Neuronal stem cell (in vitro differentiated cells): ENCODE data around the gene RBMS3.

Experiments used
- DNase-seq: peaks from one replicate; pipeline ENCODE4 v3.0.0-alpha.2; 2013; ENCODE audit warnings: low spot score
- H2AFZ ChIP-seq: one replicate; pipeline ENCODE4 v1.6.1; 2013; ENCODE audit warnings: mild to moderate bottlenecking, low read length, inconsistent platforms
- H2AK5ac ChIP-seq: 2 replicates; pipeline ENCODE4 v1.6.1; 2013; ENCODE audit warnings: low read depth, mild to moderate bottlenecking, inconsistent platforms, low read length, moderate library complexity, mixed read lengths
- H2BK120ac ChIP-seq: 2 replicates; pipeline ENCODE4 v1.6.1; 2013; ENCODE audit warnings: low read depth, mild to moderate bottlenecking, inconsistent platforms, low read length, moderate library complexity, mixed read lengths
- H2BK12ac ChIP-seq: one replicate; pipeline ENCODE4 v1.6.1; 2013; ENCODE audit warnings: low read length, inconsistent platforms
- H2BK15ac ChIP-seq: 2 replicates; pipeline ENCODE4 v1.6.1; 2013; ENCODE audit warnings: mild to moderate bottlenecking, low read length, inconsistent platforms, mixed read lengths
- H2BK5ac ChIP-seq: one replicate; pipeline ENCODE4 v1.6.1; 2013; ENCODE audit warnings: inconsistent platforms, mild to moderate bottlenecking, low read length, moderate library complexity
- H3K14ac ChIP-seq: one replicate; pipeline ENCODE4 v1.6.1; 2013; ENCODE audit warnings: low read length, inconsistent platforms
- H3K18ac ChIP-seq: 2 replicates; pipeline ENCODE4 v1.6.1; 2013; ENCODE audit warnings: low read length, inconsistent platforms
- H3K23ac ChIP-seq: 2 replicates; pipeline ENCODE4 v1.6.1; 2013; ENCODE audit warnings: low read depth, mild to moderate bottlenecking, mixed read lengths, low read length, inconsistent platforms; ENCODE audit not compliant: poor library complexity
- H3K27ac ChIP-seq: replicated peaks from 3 replicates; pipeline ENCODE4 v1.5.1; 2013; ENCODE audit warnings: low read length, inconsistent platforms
- H3K27me3 ChIP-seq, 3 experiments: 2 replicates each; pipeline ENCODE4 v1.6.1; 2013; ENCODE audit warnings: low read length in 3 of 3, mild to moderate bottlenecking in 2 of 3, inconsistent platforms in 1 of 3, low read depth in 1 of 3, mixed read lengths in 1 of 3, moderate library complexity in 1 of 3; ENCODE audit not compliant: control insufficient read depth in 3 of 3, insufficient read depth in 3 of 3
- H3K36me3 ChIP-seq, 2 donors: replicated peaks in 1 of 2; 2 replicates each; pipeline ENCODE4 v1.6.1; 2013; ENCODE audit warnings: low read length in 2 of 2; ENCODE audit not compliant: control insufficient read depth in 2 of 2, insufficient read depth in 2 of 2
- H3K4ac ChIP-seq: 2 replicates; pipeline ENCODE4 v1.6.1; 2013; ENCODE audit warnings: inconsistent platforms, mild to moderate bottlenecking, low read length, moderate library complexity
- H3K4me1 ChIP-seq, 2 donors: 1 replicate in 1 of 2; 2 replicates in 1 of 2; pipeline ENCODE4 v1.6.1; 2013; ENCODE audit warnings: low read length in 2 of 2, low read depth in 1 of 2; ENCODE audit not compliant: control insufficient read depth in 2 of 2, insufficient read depth in 1 of 2
- H3K4me2 ChIP-seq: one replicate; pipeline ENCODE4 v1.6.1; 2013; ENCODE audit warnings: mild to moderate bottlenecking, low read length, inconsistent platforms; ENCODE audit not compliant: insufficient read depth, poor library complexity, severe bottlenecking
- H3K4me3 ChIP-seq, 2 donors: 2 replicates each; pipeline ENCODE4 v1.5.1; 2013; ENCODE audit warnings: low read length in 2 of 2, mild to moderate bottlenecking in 2 of 2, inconsistent platforms in 1 of 2, moderate library complexity in 1 of 2
- H3K79me1 ChIP-seq: one replicate; pipeline ENCODE4 v1.6.1; 2013; ENCODE audit warnings: low read depth, mild to moderate bottlenecking, inconsistent platforms, low read length, moderate library complexity
- H3K9ac ChIP-seq: one replicate; pipeline ENCODE4 v1.6.1; 2013; ENCODE audit warnings: mild to moderate bottlenecking, low read depth, low read length, inconsistent platforms; ENCODE audit not compliant: poor library complexity
- H3K9me3 ChIP-seq, 2 donors: replicated peaks in 1 of 2; 2 replicates each; pipeline versions ENCODE3 to v1.6.1; 2013; ENCODE audit warnings: low read length in 2 of 2, mild to moderate bottlenecking in 2 of 2, inconsistent platforms in 1 of 2, low read depth in 1 of 2, mixed read lengths in 1 of 2, moderate library complexity in 1 of 2; ENCODE audit not compliant: control insufficient read depth in 2 of 2, insufficient read depth in 1 of 2
- H4K8ac ChIP-seq: one replicate; pipeline ENCODE4 v1.6.1; 2013; ENCODE audit warnings: low read depth, mild to moderate bottlenecking, inconsistent platforms, low read length, moderate library complexity
- H4K91ac ChIP-seq: one replicate; pipeline ENCODE4 v1.6.1; 2013; ENCODE audit warnings: low read length, low read depth, mild to moderate bottlenecking, inconsistent platforms; ENCODE audit not compliant: poor library complexity
- WGBS, 2 donors: extraction: QIAGEN DNeasy Blood & Tissue Kit; methylation state at CpG; one replicate each; pipeline ENCODE4 v1.1.7; 2013; ENCODE audit warnings: missing lambda C conversion rate in 2 of 2, mixed read lengths in 1 of 2; ENCODE audit not compliant: insufficient read length in 2 of 2, insufficient replicate concordance in 1 of 2; ENCODE audit errors: extremely low coverage in 2 of 2; 5-methylcytosine and 5-hydroxymethylcytosine counted together

Gene RBMS3

DNA sequence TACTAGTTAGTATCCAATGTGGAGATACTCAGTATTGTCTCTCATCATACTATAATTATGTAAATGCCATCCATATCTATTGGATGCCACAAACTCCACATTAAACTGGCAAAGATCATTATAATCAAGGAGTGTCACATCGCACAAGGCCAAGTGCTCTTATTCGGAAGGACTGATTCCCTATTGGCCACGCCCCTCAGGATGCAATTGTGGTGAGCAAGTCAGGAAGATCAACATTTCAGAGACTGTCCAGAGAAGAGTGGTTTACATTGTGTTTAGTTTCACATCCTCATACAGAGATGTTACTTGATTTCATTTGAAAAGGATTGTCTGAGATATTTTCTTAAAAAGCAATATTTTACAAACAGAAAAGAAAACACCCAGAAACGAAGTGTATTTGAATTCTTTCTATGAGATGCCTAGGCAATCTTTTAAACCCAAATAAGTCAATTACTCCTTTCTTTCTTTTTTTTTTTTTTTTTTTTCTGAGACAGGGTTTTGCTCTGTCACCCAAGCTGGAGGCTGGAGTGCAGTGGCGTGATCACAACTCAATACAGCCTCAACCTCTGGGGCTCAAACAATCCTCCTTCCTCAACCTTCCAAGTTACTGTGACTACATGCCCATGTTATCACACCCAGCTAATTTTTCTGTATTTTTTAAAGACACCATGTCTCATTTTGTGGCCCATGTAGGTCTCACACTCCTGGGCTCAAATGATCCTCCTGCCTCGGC, 369.1 kb downstream of the RBMS3 start:
- H4K91ac ChIP-seq = no peak overlapping the region
- no peak overlapping the region for H3K4me2 ChIP-seq
- H3K9ac ChIP-seq = no peak overlapping the region
- H2AFZ ChIP-seq = no peak overlapping the region
- H2BK120ac ChIP-seq = no peak overlapping the region
- DNase-seq = no peak
- no peaks in the 10 kb centered on the region for H3K36me3 ChIP-seq
- H2BK5ac ChIP-seq = no peak overlapping the region
- no peak overlapping the region for H3K14ac ChIP-seq
- no peak overlapping the region for H2AK5ac ChIP-seq
- no peak overlapping the region for H3K4ac ChIP-seq
- no peaks in the 10 kb centered on the region for H3K27me3 ChIP-seq
- H4K8ac ChIP-seq = no peak overlapping the region
- H3K9me3 ChIP-seq = no peaks in the 10 kb centered on the region
- no peak overlapping the region for H3K23ac ChIP-seq
- no peaks in the 10 kb centered on the region for H3K79me1 ChIP-seq
- no peak overlapping the region for H2BK15ac ChIP-seq
- H3K4me1 ChIP-seq = peaks cover 0 to 3% of the 10 kb centered on the region in 2 donors
- no peak overlapping the region for H3K27ac ChIP-seq
- H3K18ac ChIP-seq = no peak overlapping the region
- no peak overlapping the region for H3K4me3 ChIP-seq
- H2BK12ac ChIP-seq = no peak overlapping the region
- no CpG with 5 or more reads among the region's 6 CpGs for WGBS, 2 donors

DNA sequence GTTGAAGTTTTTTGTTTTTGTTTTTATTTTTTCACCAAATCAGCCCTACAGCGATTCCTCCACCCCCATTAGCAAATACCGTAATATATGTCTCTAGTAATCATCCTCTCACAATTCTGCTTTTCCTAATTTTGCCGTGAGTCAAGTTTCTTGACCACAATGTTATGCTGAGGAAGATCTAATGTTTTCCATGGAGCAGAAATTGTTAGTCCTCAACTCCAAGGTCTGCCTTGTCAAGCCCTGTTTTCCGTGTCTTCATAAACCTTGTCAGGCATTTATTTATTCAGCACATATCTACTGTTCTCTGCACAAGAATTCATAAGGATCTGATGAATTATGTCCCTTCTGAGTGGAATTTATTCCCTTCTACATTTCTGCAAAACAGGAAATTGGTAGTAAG, 372.8 kb downstream of the RBMS3 start:
- H3K23ac ChIP-seq = no peak overlapping the region
- no CpG with 5 or more reads among the region's 4 CpGs for WGBS, 2 donors

DNA sequence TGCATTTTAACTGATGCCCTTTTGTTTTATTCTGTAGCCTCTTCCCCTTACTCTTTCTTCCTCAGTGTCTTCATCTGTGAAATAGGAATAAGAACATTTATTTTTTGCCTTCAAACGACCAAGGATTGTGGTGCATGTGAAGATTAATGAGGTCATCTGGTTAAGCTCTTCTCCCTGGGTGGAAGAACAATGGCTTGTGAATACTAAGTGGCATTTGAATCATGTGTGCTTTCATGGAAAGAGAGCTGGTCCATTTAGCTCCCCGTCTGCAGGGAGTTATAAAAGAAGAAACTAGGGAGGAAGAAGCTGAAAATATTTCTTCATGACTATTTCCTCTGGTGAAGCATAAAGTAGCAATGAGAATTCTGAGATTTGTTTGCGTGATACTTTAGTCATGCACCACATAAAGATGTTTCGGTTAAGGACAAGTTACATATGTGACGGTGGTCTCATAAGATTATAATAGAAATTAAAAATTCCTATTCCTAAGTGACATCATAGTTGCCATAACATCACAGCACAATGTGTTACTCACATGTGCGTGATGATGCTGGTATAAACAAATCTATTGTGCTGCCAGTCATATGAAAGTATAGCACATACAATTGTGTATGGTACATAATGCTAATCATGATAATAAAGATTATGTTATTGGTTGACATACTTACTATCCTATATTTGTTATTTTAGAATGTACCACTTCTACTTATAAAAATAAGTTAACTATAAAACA, 374.3 kb downstream of the RBMS3 start:
- no peaks in the 10 kb centered on the region for H3K9me3 ChIP-seq
- H2BK12ac ChIP-seq = no peak overlapping the region
- H2BK15ac ChIP-seq = no peak overlapping the region
- no peak overlapping the region for H4K91ac ChIP-seq
- H3K4me2 ChIP-seq = no peak overlapping the region
- no peak overlapping the region for H2BK5ac ChIP-seq
- no peak overlapping the region for H4K8ac ChIP-seq
- no peak overlapping the region for H2AK5ac ChIP-seq
- H3K79me1 ChIP-seq = no peaks in the 10 kb centered on the region
- no peak overlapping the region for H3K18ac ChIP-seq
- peak overlapping the region; percentile 6 for H2AFZ ChIP-seq
- no peak overlapping the region for H3K4me3 ChIP-seq
- no peak overlapping the region for H3K14ac ChIP-seq
- no peaks in the 10 kb centered on the region for H3K27me3 ChIP-seq
- peak; percentile 18 for DNase-seq
- WGBS, 2 donors = no CpG with 5 or more reads among the region's 6 CpGs
- no peak overlapping the region for H2BK120ac ChIP-seq
- no peak overlapping the region for H3K9ac ChIP-seq
- H3K23ac ChIP-seq = no peak overlapping the region
- no peak overlapping the region for H3K27ac ChIP-seq
- no peak overlapping the region for H3K4ac ChIP-seq
- H3K4me1 ChIP-seq = peaks cover 0 to 3% of the 10 kb centered on the region in 2 donors
- H3K36me3 ChIP-seq = no peaks in the 10 kb centered on the region

More for the DNA sequence above, 372.8 kb downstream of the RBMS3 start:
- no peaks in the 10 kb centered on the region for H3K79me1 ChIP-seq
- no peak overlapping the region for H3K4ac ChIP-seq
- H3K14ac ChIP-seq = no peak overlapping the region
- H3K27ac ChIP-seq = no peak overlapping the region
- H3K36me3 ChIP-seq = no peaks in the 10 kb centered on the region
- no peak overlapping the region for H4K91ac ChIP-seq
- no peak overlapping the region for H2BK5ac ChIP-seq
- H3K4me2 ChIP-seq = no peak overlapping the region
- no peak overlapping the region for H2BK12ac ChIP-seq
- H4K8ac ChIP-seq = no peak overlapping the region
- H3K9me3 ChIP-seq = no peaks in the 10 kb centered on the region
- no peak overlapping the region for H3K18ac ChIP-seq
- no peak for DNase-seq
- H2BK15ac ChIP-seq = no peak overlapping the region
- no peak overlapping the region for H2BK120ac ChIP-seq
- H3K27me3 ChIP-seq = no peaks in the 10 kb centered on the region
- H2AFZ ChIP-seq = no peak overlapping the region
- H3K4me3 ChIP-seq = no peak overlapping the region
- H3K4me1 ChIP-seq = peaks cover 0 to 3% of the 10 kb centered on the region in 2 donors
- H3K9ac ChIP-seq = no peak overlapping the region
- no peak overlapping the region for H2AK5ac ChIP-seq

DNA sequence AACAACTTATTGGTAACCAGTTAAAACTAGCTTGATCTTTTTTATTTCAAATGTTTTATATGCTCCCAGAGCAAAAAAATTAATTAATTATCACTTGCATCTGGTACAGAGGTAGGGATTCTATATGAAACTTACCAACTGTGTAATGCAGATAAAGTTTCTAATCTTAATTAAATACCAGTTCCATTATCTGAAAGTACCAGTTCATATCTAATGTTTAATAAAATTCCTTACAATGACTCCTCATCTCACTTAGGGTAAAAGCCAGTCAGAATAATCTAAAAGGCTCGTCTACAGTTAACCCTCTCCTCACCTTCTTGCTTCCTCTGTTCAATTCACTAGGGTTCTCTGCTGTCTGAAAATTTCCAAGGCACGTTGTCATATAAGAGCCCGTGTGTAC, 384.8 kb downstream of the RBMS3 start:
- no CpG with 5 or more reads among the region's 3 CpGs for WGBS, 2 donors
- no peaks in the 10 kb centered on the region for H3K4me1 ChIP-seq
- H3K14ac ChIP-seq = no peak overlapping the region
- H3K9ac ChIP-seq = no peak overlapping the region
- no peak overlapping the region for H3K4me3 ChIP-seq
- no peak overlapping the region for H2BK5ac ChIP-seq
- no peak overlapping the region for H4K8ac ChIP-seq
- no peak overlapping the region for H2AFZ ChIP-seq
- H2AK5ac ChIP-seq = no peak overlapping the region
- no peaks in the 10 kb centered on the region for H3K36me3 ChIP-seq
- no peak overlapping the region for H3K4ac ChIP-seq
- DNase-seq = no peak
- no peak overlapping the region for H3K27ac ChIP-seq
- H2BK15ac ChIP-seq = no peak overlapping the region
- no peaks in the 10 kb centered on the region for H3K79me1 ChIP-seq
- H4K91ac ChIP-seq = no peak overlapping the region
- no peak overlapping the region for H2BK120ac ChIP-seq
- no peak overlapping the region for H3K18ac ChIP-seq
- H3K27me3 ChIP-seq = no peaks in the 10 kb centered on the region
- no peak overlapping the region for H2BK12ac ChIP-seq
- no peak overlapping the region for H3K4me2 ChIP-seq
- no peak overlapping the region for H3K23ac ChIP-seq
- H3K9me3 ChIP-seq = peaks cover 0 to 1% of the 10 kb centered on the region in 2 donors
